ENCODE measurements around the gene CDCA3.
"Not testable (repeated sequence)": the region's sequence is repeated elsewhere in the genome, so short reads cannot be mapped to it uniquely, and the experiment has no call there.

DNA sequence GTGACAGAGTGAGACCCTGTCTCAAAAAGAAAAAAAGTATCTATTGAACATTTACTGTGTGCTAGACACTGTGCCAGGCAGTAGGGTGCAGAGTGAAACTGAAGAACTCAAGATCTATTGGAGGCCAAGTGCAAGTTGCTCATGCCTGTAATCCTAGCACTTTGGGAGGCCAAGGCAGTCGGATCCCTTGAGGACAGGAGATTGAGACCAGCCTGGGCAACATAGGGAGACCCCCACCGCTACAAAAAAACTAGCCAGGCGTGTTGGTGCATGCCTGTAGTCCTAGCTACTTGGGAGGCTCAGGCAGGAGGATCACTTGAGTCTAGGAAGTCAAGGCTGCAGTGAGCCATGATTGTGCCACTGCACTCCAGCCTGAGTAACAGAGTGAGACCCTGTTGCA lies 41.6 kb upstream of the CDCA3 start:
- TF ChIP-seq POLR2AphosphoS5 (IDR thresholded peaks at IDR 0.05; ENCODE audit: low read depth, low read length); POLR2A (IDR thresholded peaks at IDR 0.05; ENCODE audit: low read depth, low read length); TAF1 (IDR thresholded peaks at IDR 0.05; ENCODE audit: borderline replicate concordance, low read depth, low read length): not testable (repeated sequence)

Measured in GM12892 (cell line).